Skeletal muscle tissue (tissue), 4 donors: ENCODE results near the gene SVIL. TPM values are rescaled to one million over a fixed set of nuclear protein-coding genes. Genes with fewer than 3 reads are reported as not detected.
"Not testable (repeated sequence)": the region's sequence is repeated elsewhere in the genome, so short reads cannot be mapped to it uniquely, and the experiment has no call there.

Experiments used
- H3K27ac ChIP-seq: one replicate; pipeline ENCODE4 v1.7.0; 2013; ENCODE audit warnings: mild to moderate bottlenecking, low read depth, low read length, inconsistent platforms
- H3K27me3 ChIP-seq, 3 donors: one replicate each; pipeline ENCODE4 v1.7.0; 2013; ENCODE audit warnings: low read length in 3 of 3; ENCODE audit not compliant: control insufficient read depth in 3 of 3, insufficient read depth in 3 of 3
- H3K36me3 ChIP-seq, 3 donors: one replicate each; pipeline ENCODE4 v1.7.0; 2013; ENCODE audit warnings: low read length in 3 of 3; ENCODE audit not compliant: control insufficient read depth in 3 of 3, insufficient read depth in 3 of 3
- H3K4me1 ChIP-seq, 3 donors: one replicate each; pipeline ENCODE4 v1.7.0; 2013; ENCODE audit warnings: low read length in 3 of 3, mild to moderate bottlenecking in 3 of 3; ENCODE audit not compliant: control insufficient read depth in 3 of 3, insufficient read depth in 3 of 3
- H3K4me3 ChIP-seq, 3 donors: one replicate each; pipeline ENCODE4 v1.7.0; 2013; ENCODE audit warnings: low read length in 3 of 3
- H3K9ac ChIP-seq, 3 donors: one replicate each; pipeline ENCODE4 v1.7.0; 2013; ENCODE audit warnings: low read length in 3 of 3, mild to moderate bottlenecking in 3 of 3, moderate library complexity in 2 of 3, low read depth in 1 of 3
- H3K9me3 ChIP-seq, 3 donors: one replicate each; pipeline ENCODE4 v1.7.0; 2013; ENCODE audit warnings: low read length in 3 of 3; ENCODE audit not compliant: control insufficient read depth in 3 of 3
- total RNA-seq: library from RNA; depleted of rRNA; stranded (reverse); fragments of >200 nt; gene quantifications from one replicate; pipeline ENCODE4 v1.2.3, GENCODE V29; 2014
- donor health status: Osteomylitis.

The SVIL gene
- total RNA-seq, 1 donor from 2014 or later = 153 TPM

DNA sequence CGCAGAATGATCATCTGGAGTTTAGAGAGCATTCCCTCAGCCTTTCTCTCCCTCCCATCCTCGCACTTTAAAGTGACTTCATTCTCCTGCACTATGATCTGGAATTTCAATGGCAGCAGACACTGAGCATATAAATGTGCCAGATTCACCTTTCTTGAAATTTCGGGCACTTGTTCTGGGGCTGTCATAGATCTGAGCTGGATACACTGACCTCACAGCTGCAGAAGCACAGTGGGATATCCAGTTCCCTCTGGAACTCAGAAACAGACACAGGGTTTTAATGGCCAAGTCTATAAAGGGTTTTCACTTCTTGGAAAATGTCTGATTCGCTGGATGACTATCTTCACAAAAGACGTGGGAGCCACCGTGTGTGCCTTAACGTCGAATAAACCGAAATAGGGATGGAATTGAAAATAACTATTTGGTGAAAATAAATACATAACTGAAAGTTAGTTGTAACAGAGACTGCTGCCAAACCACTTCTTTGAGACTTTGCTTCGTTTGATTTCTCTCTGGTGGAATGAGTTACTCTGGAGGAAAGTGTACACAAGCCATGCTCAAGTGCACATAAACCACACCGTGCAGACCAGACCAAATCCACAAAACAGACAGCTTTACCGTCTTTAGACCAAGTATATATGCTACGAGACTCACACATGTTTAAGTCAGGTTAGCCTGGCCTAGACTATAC lies 126.1 kb downstream of the SVIL start:
- no peaks in the 10 kb centered on the region for H3K9me3 ChIP-seq
- H3K4me1 ChIP-seq = peaks cover 26 to 40% (median 40%) of the 10 kb centered on the region in 3 donors
- no peak overlapping the region for H3K27ac ChIP-seq
- peak overlapping the region in 1 of 3 donors; percentile 1 for H3K9ac ChIP-seq
- H3K36me3 ChIP-seq = peaks cover 20 to 29% (median 28%) of the 10 kb centered on the region in 3 donors
- H3K27me3 ChIP-seq = no peaks in the 10 kb centered on the region
- H3K4me3 ChIP-seq = no peak overlapping the region

DNA sequence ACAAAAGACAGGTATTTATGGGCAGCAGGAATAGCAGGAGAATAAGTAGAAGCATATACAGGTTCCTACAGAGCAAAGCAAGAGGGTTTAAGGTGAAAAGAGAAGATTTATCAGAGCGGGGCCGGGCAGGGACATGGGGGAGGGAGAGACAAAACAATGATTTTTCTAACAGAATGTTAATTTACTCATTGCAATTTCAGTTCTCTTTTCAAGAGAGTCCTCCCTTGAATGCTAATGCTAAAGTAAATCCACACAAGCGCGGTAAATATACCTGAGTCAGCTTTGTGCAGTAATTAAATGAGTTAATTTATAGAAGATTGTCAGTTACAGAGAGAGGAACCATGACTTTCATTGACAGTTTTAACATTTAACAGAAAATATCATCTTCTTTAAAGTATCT lies 127.0 kb downstream of the SVIL start:
- peaks cover 20 to 28% (median 26%) of the 10 kb centered on the region in 3 donors for H3K36me3 ChIP-seq
- H3K9me3 ChIP-seq, H3K27ac ChIP-seq, H3K9ac ChIP-seq, H3K4me3 ChIP-seq, H3K27me3 ChIP-seq: not testable (repeated sequence)
- peaks cover 26 to 36% (median 35%) of the 10 kb centered on the region in 3 donors for H3K4me1 ChIP-seq

- H3K4me3 ChIP-seq, H3K27me3 ChIP-seq, H3K9me3 ChIP-seq, H3K9ac ChIP-seq: not testable (repeated sequence)
- peaks cover 22 to 28% (median 27%) of the 10 kb centered on the region in 3 donors for H3K4me1 ChIP-seq
- H3K36me3 ChIP-seq = peaks cover 14 to 23% (median 14%) of the 10 kb centered on the region in 3 donors
- H3K27ac ChIP-seq = peak overlapping the region; percentile 13
Measured at GRCh38 chr10:29506324-29506921, 128.3 kb downstream of the SVIL start.

GRCh38 chr10:29502351-29502750 lies 132.4 kb downstream of the SVIL start:
- peaks cover 12 to 28% (median 25%) of the 10 kb centered on the region in 3 donors for H3K36me3 ChIP-seq
- H3K9me3 ChIP-seq = no peaks in the 10 kb centered on the region
- H3K27ac ChIP-seq = no peak overlapping the region
- H3K4me1 ChIP-seq = peaks cover 4 to 21% (median 17%) of the 10 kb centered on the region in 3 donors
- no peak overlapping the region for H3K9ac ChIP-seq
- H3K27me3 ChIP-seq = no peaks in the 10 kb centered on the region
- no peak overlapping the region for H3K4me3 ChIP-seq

GRCh38 chr10:29501692-29502091 lies 133.1 kb downstream of the SVIL start:
- no peaks in the 10 kb centered on the region for H3K9me3 ChIP-seq
- H3K27me3 ChIP-seq = no peaks in the 10 kb centered on the region
- no peak overlapping the region for H3K9ac ChIP-seq
- H3K36me3 ChIP-seq = peaks cover 6 to 25% (median 19%) of the 10 kb centered on the region in 3 donors
- H3K4me3 ChIP-seq = no peak overlapping the region
- H3K4me1 ChIP-seq = peaks cover 4 to 21% (median 17%) of the 10 kb centered on the region in 3 donors
- no peak overlapping the region for H3K27ac ChIP-seq

- peak overlapping the region; percentile 34 for H3K27ac ChIP-seq
- no peaks in the 10 kb centered on the region for H3K9me3 ChIP-seq
- H3K4me1 ChIP-seq = peaks cover 4 to 26% (median 17%) of the 10 kb centered on the region in 3 donors
- peaks cover 12 to 30% (median 29%) of the 10 kb centered on the region in 3 donors for H3K36me3 ChIP-seq
- no peak overlapping the region for H3K9ac ChIP-seq
- H3K27me3 ChIP-seq = no peaks in the 10 kb centered on the region
- no peak overlapping the region for H3K4me3 ChIP-seq
Measured at GRCh38 chr10:29499993-29500537, 134.7 kb downstream of the SVIL start.

DNA sequence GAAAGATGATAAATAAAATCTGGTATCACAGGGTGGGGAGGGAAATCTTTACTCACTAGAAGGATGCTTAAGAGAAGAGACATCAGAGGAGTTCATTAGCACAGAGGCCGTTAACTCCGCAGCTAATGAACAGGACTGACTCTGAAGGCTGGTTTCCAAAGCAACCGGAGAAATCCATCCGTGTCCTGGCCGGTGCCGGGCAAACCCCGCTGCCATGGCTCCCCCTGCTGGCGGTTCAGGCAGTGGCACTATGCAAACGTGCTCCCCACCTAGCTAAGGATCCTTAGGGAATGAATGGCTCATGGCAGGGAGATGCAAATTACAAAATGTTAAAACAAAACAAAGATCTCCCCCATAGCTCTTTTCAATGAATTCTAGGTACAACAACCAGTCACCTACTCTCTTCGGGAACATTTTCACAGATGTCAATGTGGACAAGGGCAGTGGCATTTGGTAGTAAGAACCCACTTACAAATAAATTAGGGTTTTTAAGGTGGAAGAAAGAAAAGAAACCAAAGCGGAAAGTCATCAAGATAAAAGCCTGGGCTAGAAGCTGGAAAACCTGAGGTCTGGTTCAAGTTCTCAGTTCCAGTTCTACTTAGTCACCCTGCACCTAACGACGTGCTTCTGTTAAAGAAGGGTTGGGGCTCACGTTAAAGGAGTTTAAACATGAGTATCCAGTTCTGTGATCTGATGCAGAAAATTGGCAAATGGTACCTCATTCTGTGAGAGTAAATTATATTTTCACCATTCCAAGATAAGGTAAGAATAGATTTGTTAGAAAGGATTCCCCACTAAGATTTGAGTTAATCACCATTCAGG lies 138.2 kb downstream of the SVIL start:
- H3K4me3 ChIP-seq = no peak overlapping the region
- peaks cover 40 to 59% (median 54%) of the 10 kb centered on the region in 3 donors for H3K36me3 ChIP-seq
- no peak overlapping the region for H3K27ac ChIP-seq

GRCh38 chr10:29495366-29495765 lies 139.4 kb downstream of the SVIL start:
- H3K9me3 ChIP-seq = no peaks in the 10 kb centered on the region
- no peak overlapping the region for H3K9ac ChIP-seq
- H3K4me1 ChIP-seq = peaks cover 0 to 14% (median 8%) of the 10 kb centered on the region in 3 donors
- no peak overlapping the region for H3K4me3 ChIP-seq
- H3K36me3 ChIP-seq = peaks cover 52 to 66% (median 57%) of the 10 kb centered on the region in 3 donors
- H3K27ac ChIP-seq = no peak overlapping the region
- H3K27me3 ChIP-seq = no peaks in the 10 kb centered on the region

More for the DNA sequence above, 138.2 kb downstream of the SVIL start:
- no peaks in the 10 kb centered on the region for H3K27me3 ChIP-seq
- no peaks in the 10 kb centered on the region for H3K9me3 ChIP-seq
- peaks cover 0 to 19% (median 13%) of the 10 kb centered on the region in 3 donors for H3K4me1 ChIP-seq
- no peak overlapping the region for H3K9ac ChIP-seq

DNA sequence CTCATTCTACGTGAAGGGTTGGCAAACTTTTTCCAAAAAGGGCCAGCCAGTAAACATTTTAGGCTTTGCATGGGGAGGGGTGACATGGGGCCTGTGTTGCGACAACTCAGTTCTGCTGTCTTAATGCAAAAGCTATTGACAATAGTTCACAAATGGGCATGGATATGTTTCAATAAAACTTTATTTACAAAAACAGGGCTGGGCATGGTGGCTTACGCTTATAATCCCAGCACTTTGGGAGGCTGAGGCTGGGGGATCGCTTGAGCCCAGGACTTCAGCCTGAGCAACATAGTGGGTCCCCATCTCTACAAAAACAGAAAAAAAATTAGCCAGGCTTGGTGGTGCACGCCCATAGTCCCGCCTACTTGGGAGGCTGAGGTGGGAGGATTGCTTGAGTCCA lies 141.1 kb downstream of the SVIL start:
- no peak overlapping the region for H3K9ac ChIP-seq
- no peaks in the 10 kb centered on the region for H3K27me3 ChIP-seq
- H3K27ac ChIP-seq = no peak overlapping the region
- peaks cover 59 to 62% (median 60%) of the 10 kb centered on the region in 3 donors for H3K36me3 ChIP-seq
- H3K4me1 ChIP-seq = peaks cover 0 to 6% (median 0%) of the 10 kb centered on the region in 3 donors
- H3K9me3 ChIP-seq = no peaks in the 10 kb centered on the region
- H3K4me3 ChIP-seq = no peak overlapping the region
